ENCODE results near the gene PEDS1. TPM values are rescaled to one million over a fixed set of nuclear protein-coding genes. Genes with fewer than 3 reads are reported as not detected.

Gene PEDS1
- total and polyA plus RNA-seq, 2 of the 13 experiments (the other 11 are each of a cell fraction or from before 2014, with no cell fraction given): 30.5 to 93.9 TPM

- TF ChIP-seq ZNF670 (CRISPR knock-in tag; IDR thresholded peaks at IDR 0.05; ENCODE audit: borderline replicate concordance): no peak
- TF ChIP-seq ZNF598 (CRISPR knock-in tag; IDR thresholded peaks at IDR 0.05; ENCODE audit: borderline replicate concordance): no peak
- no peak for TF ChIP-seq ZFP1 (CRISPR knock-in tag; IDR thresholded peaks at IDR 0.05)
- peak; percentile 62 for TF ChIP-seq RCOR2 (CRISPR knock-in tag; IDR thresholded peaks at IDR 0.05)
- no peak; the same call in 1 of the 2 replicates for TF ChIP-seq RBFOX2 (IDR thresholded peaks at IDR 0.05; ENCODE audit: low read depth, low read length)
- TF ChIP-seq ZNF737 (CRISPR knock-in tag; IDR thresholded peaks at IDR 0.05; ENCODE audit: borderline replicate concordance): no peak
- TF ChIP-seq HMGA1 (CRISPR knock-in tag; conservative IDR thresholded peaks at IDR 0.05): no peak
- no peak for TF ChIP-seq SAFB2 (CRISPR knock-in tag; IDR thresholded peaks at IDR 0.05; ENCODE audit: borderline replicate concordance, low read depth)
- no peak for TF ChIP-seq YEATS2 (CRISPR knock-in tag; IDR thresholded peaks at IDR 0.05; ENCODE audit: borderline replicate concordance)
- no peak for TF ChIP-seq ZNF768 (CRISPR knock-in tag; IDR thresholded peaks at IDR 0.05)
- TF ChIP-seq EP300 (IDR thresholded peaks at IDR 0.05; ENCODE audit: low read depth in 2 of 2, low read length in 2 of 2): peak in 1 of 2 experiments; percentile 16; a peak in 1 of 4 replicates
- no peak for TF ChIP-seq EP300 (CRISPR knock-in tag; IDR thresholded peaks at IDR 0.05; ENCODE audit: borderline replicate concordance)
- no peak for TF ChIP-seq ZNF260 (CRISPR knock-in tag; IDR thresholded peaks at IDR 0.05; ENCODE audit: borderline replicate concordance, low read depth)
- 0 out of 2 replicates have a peak, but pooled peaks have one; percentile 32 for TF ChIP-seq TGIF2 (CRISPR knock-in tag; IDR thresholded peaks at IDR 0.05)
- TF ChIP-seq ZNF782 (CRISPR knock-in tag; IDR thresholded peaks at IDR 0.05; ENCODE audit: borderline replicate concordance): no peak
- TF ChIP-seq MED13 (CRISPR knock-in tag; IDR thresholded peaks at IDR 0.05): no peak
- TF ChIP-seq ZNF280D (CRISPR knock-in tag; IDR thresholded peaks at IDR 0.05): no peak
- TF ChIP-seq ZNF503 (CRISPR knock-in tag; IDR thresholded peaks at IDR 0.05): no peak
- TF ChIP-seq PLRG1 (conservative IDR thresholded peaks at IDR 0.05): no peak
- TF ChIP-seq KLF9 (CRISPR knock-in tag; IDR thresholded peaks at IDR 0.05; ENCODE audit: low read depth): no peak
- TF ChIP-seq GTF3A (CRISPR knock-in tag; conservative IDR thresholded peaks at IDR 0.05): no peak
- no peak for TF ChIP-seq MXI1 (IDR thresholded peaks at IDR 0.05; ENCODE audit: borderline replicate concordance, low read depth, low read length)
- 0 out of 2 replicates have a peak, but pooled peaks have one; percentile 7 for TF ChIP-seq DMAP1 (CRISPR knock-in tag; IDR thresholded peaks at IDR 0.05)
- TF ChIP-seq STAT5B (CRISPR knock-in tag; IDR thresholded peaks at IDR 0.05): no peak
- no peak for TF ChIP-seq TBL1XR1 (IDR thresholded peaks at IDR 0.05; ENCODE audit: borderline replicate concordance, low read length, partially characterized antibody)
- TF ChIP-seq SRF (IDR thresholded peaks at IDR 0.05; ENCODE audit: low read depth, low read length): no peak
- no peak; the same call in 1 of the 2 replicates for TF ChIP-seq ZNF205 (CRISPR knock-in tag; IDR thresholded peaks at IDR 0.05)
- peak; percentile 90 for TF ChIP-seq ZMYM3 (CRISPR knock-in tag; IDR thresholded peaks at IDR 0.05)
These were observed 43.1 kb downstream of the PEDS1 start (continued) for GRCh38 chr20:50110141-50111047.

Measured in HepG2 (cell line).